ENCODE results near the gene APOBEC3A.
"Not testable (repeated sequence)": the region's sequence is repeated elsewhere in the genome, so short reads cannot be mapped to it uniquely, and the experiment has no call there.

APOBEC3A gene

GRCh38 chr22:38960673-38961072 lies 3.3 kb downstream of the APOBEC3A start:
- not testable (repeated sequence) for H3K36me3 Mint-ChIP-seq (ENCODE audit: low read depth); H3K4me1 Mint-ChIP-seq; H3K9me3 Mint-ChIP-seq; H3K27ac Mint-ChIP-seq; ATAC-seq; DNase-seq; H3K4me3 Mint-ChIP-seq; H3K27me3 Mint-ChIP-seq

GRCh38 chr22:38963291-38963738 lies 5.9 kb downstream of the APOBEC3A start:
- not testable (repeated sequence) for H3K9me3 Mint-ChIP-seq; ATAC-seq; H3K4me1 Mint-ChIP-seq; H3K27ac Mint-ChIP-seq; DNase-seq; H3K27me3 Mint-ChIP-seq; H3K36me3 Mint-ChIP-seq (ENCODE audit: low read depth); H3K4me3 Mint-ChIP-seq

DNA sequence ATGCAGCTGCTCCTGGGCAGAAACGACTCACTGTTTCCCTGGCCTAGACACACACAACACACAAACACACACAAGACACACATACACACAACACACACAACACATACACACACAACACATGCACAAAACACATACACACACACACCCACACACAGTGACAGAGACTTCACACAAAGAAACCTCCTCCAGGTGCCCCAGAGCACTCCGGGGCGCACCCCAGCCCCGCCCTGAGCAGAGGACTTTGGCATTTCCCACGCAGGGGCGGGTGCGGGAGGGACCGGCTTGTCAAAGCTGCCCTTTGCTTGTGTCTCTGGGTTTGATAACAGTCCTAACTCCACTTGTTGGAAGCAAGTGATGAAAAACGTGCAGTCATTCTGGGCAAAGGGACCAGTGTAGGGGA lies 6.5 kb downstream of the APOBEC3A start:
- no peak overlapping the region for H3K27ac Mint-ChIP-seq
- peaks cover under 1% of the 10 kb centered on the region for H3K27me3 Mint-ChIP-seq
- H3K36me3 Mint-ChIP-seq (ENCODE audit: low read depth): no peaks in the 10 kb centered on the region
- H3K4me1 Mint-ChIP-seq: no peaks in the 10 kb centered on the region
- DNase-seq: no peak
- no peak for ATAC-seq
- H3K4me3 Mint-ChIP-seq: no peak overlapping the region
- H3K9me3 Mint-ChIP-seq: no peaks in the 10 kb centered on the region

DNA sequence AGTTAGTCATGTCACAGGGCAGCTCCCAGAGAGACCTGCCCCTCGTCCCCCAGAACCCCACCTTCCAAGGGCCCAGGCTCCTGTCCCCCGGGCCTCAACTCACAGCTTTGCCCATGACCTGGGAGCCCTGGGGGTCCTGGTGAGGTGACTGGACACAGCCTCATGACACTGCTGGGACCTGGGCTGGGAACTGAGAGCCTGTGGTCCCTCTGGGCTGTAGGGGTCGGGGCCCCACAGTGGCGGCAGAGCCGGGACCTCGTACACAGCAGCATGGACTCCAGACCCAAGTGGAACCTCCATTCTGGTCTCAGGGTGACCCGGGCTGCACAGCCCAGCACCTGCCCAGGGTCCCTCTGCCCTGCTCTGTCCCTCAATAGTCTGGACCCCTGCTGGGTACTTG lies 6.9 kb downstream of the APOBEC3A start:
- no peak overlapping the region for H3K4me3 Mint-ChIP-seq
- ATAC-seq: no peak
- peaks cover 3% of the 10 kb centered on the region for H3K27me3 Mint-ChIP-seq
- no peaks in the 10 kb centered on the region for H3K9me3 Mint-ChIP-seq
- no peaks in the 10 kb centered on the region for H3K4me1 Mint-ChIP-seq
- no peak for DNase-seq
- no peak overlapping the region for H3K27ac Mint-ChIP-seq
- no peaks in the 10 kb centered on the region for H3K36me3 Mint-ChIP-seq (ENCODE audit: low read depth)

GRCh38 chr22:38964989-38965388 lies 7.6 kb downstream of the APOBEC3A start:
- Mint-ChIP-seq H3K9me3 (no peaks in the 10 kb centered on the region), H3K36me3 (ENCODE audit: low read depth) (no peaks in the 10 kb centered on the region), H3K27ac (no peak overlapping the region), H3K4me1 (no peaks in the 10 kb centered on the region), H3K4me3 (no peak overlapping the region), H3K27me3 (peaks cover 3% of the 10 kb centered on the region)
- ATAC-seq (no peak), DNase-seq (no peak)

DNA sequence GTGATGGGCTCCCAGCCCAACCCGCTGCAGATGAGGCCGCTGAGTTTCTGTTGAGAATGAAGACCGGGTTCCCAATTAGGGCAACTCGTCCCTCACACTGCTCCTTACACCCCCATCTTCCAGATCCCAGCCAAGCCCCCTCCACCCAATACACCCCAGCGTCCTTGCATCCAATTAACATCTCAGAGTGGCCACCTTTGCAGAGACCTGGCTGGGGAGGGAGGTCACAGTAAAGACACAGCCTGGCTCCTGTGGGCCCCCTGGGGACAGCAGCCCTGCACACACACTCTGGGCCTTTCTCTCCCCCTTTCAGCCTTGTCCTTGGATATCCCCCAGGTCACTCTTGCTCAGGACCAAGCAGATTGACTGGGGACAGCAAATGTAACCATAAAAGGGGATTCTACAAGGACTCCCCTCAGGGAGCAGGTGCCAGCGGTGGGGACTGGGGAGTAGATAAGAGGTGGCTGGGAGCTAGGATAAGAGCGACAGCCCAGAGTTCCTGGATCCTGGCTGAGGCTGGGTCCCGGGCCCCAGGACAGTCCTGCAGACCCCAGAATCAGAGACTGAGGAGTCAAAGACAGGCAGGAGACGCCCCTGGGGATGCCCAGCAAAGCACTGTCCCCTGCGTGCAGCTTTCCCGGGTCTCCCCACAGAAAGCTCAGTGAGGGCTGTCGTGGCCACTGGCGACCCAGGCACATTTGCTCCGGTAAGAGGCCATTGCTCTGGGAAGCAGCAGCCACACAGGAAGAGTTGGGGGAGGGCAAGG lies 8.4 kb downstream of the APOBEC3A start:
- no peak overlapping the region for H3K4me3 Mint-ChIP-seq
- no peaks in the 10 kb centered on the region for H3K36me3 Mint-ChIP-seq (ENCODE audit: low read depth)
- no peaks in the 10 kb centered on the region for H3K9me3 Mint-ChIP-seq
- no peaks in the 10 kb centered on the region for H3K4me1 Mint-ChIP-seq
- no peak for ATAC-seq
- peaks cover 6% of the 10 kb centered on the region for H3K27me3 Mint-ChIP-seq
- DNase-seq: no peak
- no peak overlapping the region for H3K27ac Mint-ChIP-seq

DNA sequence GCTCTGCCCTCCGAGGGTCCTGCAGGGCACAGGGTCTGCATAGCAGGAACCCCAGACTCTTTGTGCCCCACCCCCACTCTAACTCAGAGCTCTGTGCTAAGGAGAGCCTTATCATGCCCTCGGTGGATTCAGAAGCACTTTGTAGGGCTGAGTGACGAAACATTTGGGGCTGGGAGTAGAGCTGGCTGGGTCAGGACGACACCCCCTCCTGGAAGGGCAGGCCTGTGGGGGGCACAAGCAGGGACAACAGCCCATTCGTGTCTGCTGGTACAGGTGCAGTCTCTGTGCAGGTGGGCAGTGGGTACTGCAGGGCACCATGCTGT lies 8.9 kb downstream of the APOBEC3A start:
- no peaks in the 10 kb centered on the region for H3K4me1 Mint-ChIP-seq
- no peak overlapping the region for H3K4me3 Mint-ChIP-seq
- H3K36me3 Mint-ChIP-seq (ENCODE audit: low read depth): no peaks in the 10 kb centered on the region

DNA sequence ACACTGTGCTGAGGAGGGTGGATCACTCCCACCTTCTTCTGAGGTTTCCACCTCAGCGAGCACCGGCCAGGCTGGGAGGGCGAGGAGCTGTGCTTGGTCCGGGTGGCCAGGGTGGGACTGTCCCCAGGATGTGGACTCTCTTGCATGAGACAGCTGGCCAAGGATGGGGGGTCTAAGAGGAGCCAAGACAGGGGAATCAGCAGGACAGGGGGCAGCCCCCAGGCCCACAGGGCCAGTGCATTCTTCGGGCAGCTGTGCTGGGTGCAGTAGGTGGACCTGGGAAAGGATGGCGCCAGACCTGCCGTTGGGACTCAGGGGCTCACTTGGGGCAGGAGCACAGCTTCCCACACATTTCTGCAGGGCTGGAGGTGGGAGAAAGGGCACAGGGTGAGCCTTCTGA lies 9.5 kb downstream of the APOBEC3A start:
- Mint-ChIP-seq H3K27me3 (peaks cover 6% of the 10 kb centered on the region), H3K9me3 (no peaks in the 10 kb centered on the region), H3K4me3 (no peak overlapping the region), H3K27ac (no peak overlapping the region), H3K36me3 (ENCODE audit: low read depth) (no peaks in the 10 kb centered on the region), H3K4me1 (no peaks in the 10 kb centered on the region)
- ATAC-seq: no peak
- DNase-seq: no peak

More for the DNA sequence above, 8.9 kb downstream of the APOBEC3A start:
- H3K9me3 Mint-ChIP-seq: no peaks in the 10 kb centered on the region
- DNase-seq (no peak), ATAC-seq (no peak)
- peaks cover 6% of the 10 kb centered on the region for H3K27me3 Mint-ChIP-seq
- H3K27ac Mint-ChIP-seq: no peak overlapping the region

DNA sequence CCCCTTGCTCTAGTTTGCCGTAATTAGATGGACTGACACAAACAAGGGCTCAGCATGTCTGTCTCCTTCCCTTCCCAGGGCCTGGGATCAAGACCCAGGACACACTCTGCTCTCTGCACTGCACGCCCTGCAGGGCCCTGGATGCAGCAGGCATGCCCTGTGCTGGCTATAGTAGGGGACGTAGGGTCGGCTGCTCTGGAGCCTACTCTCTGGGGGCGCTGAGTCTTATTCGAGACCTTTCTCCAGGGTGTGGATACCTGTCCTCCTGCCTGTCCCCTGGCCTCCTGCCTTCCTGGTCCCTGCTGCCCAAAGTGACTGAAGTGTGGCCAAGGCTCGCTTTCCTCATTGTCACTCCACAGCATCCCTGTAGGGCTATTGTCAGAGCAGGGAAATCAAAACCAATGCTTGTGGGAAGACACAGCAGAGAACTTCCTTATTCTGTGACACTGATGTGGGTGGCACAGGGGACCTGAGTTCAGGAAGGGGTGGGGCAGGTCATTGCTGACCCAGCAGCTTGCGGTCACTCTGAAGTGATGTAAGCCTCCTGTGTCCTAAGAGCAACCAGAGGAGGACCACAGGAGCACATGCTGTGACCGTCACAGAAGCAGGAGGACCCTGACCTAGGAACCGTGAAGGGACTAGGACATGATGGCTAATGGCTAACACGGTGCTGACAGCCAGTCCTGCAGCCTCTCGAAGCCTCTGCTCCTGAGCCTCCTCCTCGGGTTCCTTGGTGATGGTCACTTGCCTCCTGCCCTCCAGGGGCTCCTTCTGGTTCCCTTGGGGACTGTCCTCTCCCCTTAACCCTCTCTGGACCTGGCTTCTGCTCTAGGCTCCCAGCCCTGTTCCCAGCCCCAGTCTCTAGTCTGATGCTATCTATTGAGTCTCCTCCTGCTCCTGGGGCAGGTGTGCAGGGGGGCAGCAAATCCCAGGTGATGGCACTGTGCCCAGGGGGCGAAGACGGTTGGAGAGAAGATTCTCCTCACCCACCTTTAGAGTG lies 10.3 kb downstream of the APOBEC3A start:
- peaks cover 6% of the 10 kb centered on the region for H3K27me3 Mint-ChIP-seq
- no peaks in the 10 kb centered on the region for H3K36me3 Mint-ChIP-seq (ENCODE audit: low read depth)
- H3K4me1 Mint-ChIP-seq: no peaks in the 10 kb centered on the region
- no peaks in the 10 kb centered on the region for H3K9me3 Mint-ChIP-seq
- DNase-seq (no peak), ATAC-seq (no peak)
- H3K4me3 Mint-ChIP-seq: no peak overlapping the region
- H3K27ac Mint-ChIP-seq: no peak overlapping the region

DNA sequence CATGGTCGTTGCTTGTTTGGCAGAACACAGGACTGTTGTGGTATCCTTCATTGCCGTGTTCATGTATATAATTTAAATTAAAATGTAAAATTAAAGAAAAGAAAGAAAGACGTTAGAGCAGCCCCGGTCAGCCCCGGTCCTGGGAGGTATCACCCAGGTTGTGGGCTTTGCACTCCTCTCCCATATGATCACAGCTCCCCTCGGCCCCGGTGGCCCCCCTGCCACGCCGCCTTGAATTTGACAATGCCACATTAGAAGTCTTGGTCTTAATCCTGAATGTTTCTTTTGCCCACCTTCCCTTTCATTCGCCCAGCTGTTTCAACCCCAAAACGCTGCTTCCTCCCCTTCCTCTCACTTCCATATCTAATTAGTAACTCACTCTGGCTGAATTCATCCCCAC lies 11.4 kb downstream of the APOBEC3A start:
- Mint-ChIP-seq H3K4me1 (no peaks in the 10 kb centered on the region), H3K4me3 (no peak overlapping the region), H3K9me3 (no peaks in the 10 kb centered on the region), H3K27ac (no peak overlapping the region), H3K27me3 (peaks cover 6% of the 10 kb centered on the region), H3K36me3 (ENCODE audit: low read depth) (no peaks in the 10 kb centered on the region)
- ATAC-seq (no peak), DNase-seq (no peak)

GRCh38 chr22:38970551-38970950 lies 13.1 kb downstream of the APOBEC3A start:
- Mint-ChIP-seq H3K4me1 (no peaks in the 10 kb centered on the region), H3K27me3 (peaks cover 6% of the 10 kb centered on the region), H3K27ac (no peak overlapping the region), H3K9me3 (no peaks in the 10 kb centered on the region), H3K36me3 (ENCODE audit: low read depth) (no peaks in the 10 kb centered on the region), H3K4me3 (no peak overlapping the region)
- DNase-seq (no peak), ATAC-seq (no peak)

DNA sequence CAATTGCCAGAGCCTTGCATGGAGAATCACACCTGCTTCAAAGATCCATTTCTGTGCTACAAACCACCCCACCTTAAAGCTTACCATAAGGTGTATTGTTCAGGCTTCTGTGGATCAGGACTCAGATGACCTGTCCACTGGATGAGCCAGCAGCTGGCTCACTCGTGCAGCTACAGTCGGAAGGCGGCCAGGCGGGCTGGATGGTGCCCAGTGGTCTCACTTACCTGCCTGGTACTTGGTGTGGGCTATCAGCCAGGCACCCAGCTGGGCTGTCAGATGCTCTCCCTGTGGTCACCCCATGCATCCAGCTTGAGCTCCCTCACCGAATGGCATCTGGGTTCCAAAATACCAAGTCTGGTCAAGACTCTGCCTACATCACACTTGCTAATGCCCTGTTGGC lies 13.8 kb downstream of the APOBEC3A start:
- no peaks in the 10 kb centered on the region for H3K9me3 Mint-ChIP-seq
- no peaks in the 10 kb centered on the region for H3K36me3 Mint-ChIP-seq (ENCODE audit: low read depth)
- H3K27ac Mint-ChIP-seq: no peak overlapping the region
- DNase-seq (no peak), ATAC-seq (no peak)
- H3K27me3 Mint-ChIP-seq: peaks cover 6% of the 10 kb centered on the region
- H3K4me3 Mint-ChIP-seq: no peak overlapping the region
- H3K4me1 Mint-ChIP-seq: no peaks in the 10 kb centered on the region

DNA sequence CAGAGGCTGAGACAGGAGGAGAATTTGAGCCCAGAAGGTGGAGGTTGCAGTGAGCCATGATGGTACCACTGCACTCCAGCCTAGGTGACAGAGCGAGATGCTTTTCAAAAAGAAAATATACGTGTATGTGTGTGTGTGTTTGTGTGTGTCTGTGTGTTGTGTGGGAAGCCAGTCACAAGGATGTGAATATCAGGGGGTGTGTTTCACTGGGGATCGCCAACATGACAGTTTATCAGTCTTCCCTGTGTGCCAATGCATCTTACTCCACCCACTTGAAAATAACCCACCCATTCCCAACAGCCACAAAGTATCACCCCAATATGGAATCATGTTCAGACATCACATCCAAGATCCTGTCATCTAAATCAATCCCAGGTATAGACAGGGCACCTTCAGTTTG lies 14.4 kb downstream of the APOBEC3A start:
- Mint-ChIP-seq H3K36me3 (ENCODE audit: low read depth) (no peaks in the 10 kb centered on the region), H3K27ac (no peak overlapping the region), H3K4me3 (no peak overlapping the region), H3K27me3 (peaks cover 6% of the 10 kb centered on the region), H3K9me3 (no peaks in the 10 kb centered on the region), H3K4me1 (no peaks in the 10 kb centered on the region)
- no peak for ATAC-seq
- DNase-seq: no peak

GRCh38 chr22:38972558-38972957 lies 15.1 kb downstream of the APOBEC3A start:
- no peak for DNase-seq
- no peak overlapping the region for H3K4me3 Mint-ChIP-seq
- peaks cover 2% of the 10 kb centered on the region for H3K4me1 Mint-ChIP-seq
- no peaks in the 10 kb centered on the region for H3K36me3 Mint-ChIP-seq (ENCODE audit: low read depth)
- H3K27ac Mint-ChIP-seq: no peak overlapping the region
- no peaks in the 10 kb centered on the region for H3K9me3 Mint-ChIP-seq
- no peak for ATAC-seq
- peaks cover 6% of the 10 kb centered on the region for H3K27me3 Mint-ChIP-seq
